CD4-positive, alpha-beta T cell treated with Interleukin-15 for 1 hour (primary cell): ENCODE data around the gene LMF1.
"Not testable (repeated sequence)": the region's sequence is repeated elsewhere in the genome, so short reads cannot be mapped to it uniquely, and the experiment has no call there.

Source experiments
- DNase-seq: peaks from one replicate; pipeline ENCODE4 v3.0.0-alpha.2; 2020

LMF1 gene

DNA sequence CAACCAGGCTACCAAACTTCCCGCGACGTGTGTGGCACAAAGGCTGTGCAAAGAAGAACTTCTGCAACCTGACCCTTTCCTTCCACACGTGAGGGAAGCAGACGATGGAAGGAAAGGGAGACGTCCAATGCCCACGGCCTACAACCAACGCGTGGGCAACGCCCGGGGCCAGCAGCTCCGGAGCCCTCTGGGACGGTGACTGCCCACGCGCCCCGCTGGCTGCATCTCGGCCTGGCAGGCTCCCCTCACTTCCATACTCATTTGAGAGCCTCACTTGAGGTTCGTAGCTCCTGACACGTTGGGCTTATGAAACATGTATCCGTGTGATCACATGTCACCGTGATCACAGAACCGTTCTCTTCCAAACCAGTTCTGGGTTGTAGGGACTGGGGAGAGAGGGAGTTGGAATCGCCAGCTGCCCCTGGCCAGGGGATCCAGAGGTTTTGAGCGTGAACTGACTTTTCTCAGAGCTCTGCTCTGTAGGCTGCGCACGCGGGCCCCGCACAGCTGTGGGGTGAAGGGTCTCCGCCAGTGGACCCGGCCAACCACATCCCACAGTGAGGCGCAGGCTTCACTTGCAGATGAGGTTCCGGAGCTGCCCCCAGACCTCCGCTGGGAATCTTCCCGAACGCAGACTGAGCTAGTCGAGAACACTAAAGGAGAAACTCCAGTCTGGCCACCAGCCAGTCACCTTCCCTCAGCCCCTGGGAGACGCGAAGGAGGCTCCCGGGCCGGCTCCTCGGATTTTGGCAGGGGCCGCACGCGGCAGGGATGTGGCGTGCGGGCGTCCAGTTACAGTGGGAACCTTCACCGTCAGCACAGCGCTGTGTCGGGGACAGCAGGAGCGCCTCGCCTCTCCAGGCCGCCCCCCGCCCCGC lies 1.0 kb downstream of the LMF1 start:
- DNase-seq: no peak

DNA sequence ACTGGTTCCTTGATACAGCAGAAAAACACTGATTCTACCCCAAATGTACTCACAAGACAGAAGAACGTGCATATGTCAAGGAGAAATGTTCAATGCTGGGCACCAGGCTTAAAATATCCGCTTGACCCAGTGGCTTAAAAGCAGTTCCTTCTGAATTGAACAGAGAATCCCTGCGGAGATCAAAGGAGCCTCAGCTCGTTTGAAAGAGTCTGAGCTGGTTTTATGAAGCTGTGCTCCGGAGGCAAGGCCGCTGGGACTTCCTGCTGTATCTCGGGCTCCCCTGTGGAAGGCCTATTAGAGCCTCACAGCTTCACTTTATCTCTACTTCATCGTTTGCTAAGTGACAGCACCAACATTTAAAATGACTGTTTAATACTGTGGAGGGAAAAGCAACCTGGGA lies 2.2 kb downstream of the LMF1 start:
- no peak for DNase-seq

DNA sequence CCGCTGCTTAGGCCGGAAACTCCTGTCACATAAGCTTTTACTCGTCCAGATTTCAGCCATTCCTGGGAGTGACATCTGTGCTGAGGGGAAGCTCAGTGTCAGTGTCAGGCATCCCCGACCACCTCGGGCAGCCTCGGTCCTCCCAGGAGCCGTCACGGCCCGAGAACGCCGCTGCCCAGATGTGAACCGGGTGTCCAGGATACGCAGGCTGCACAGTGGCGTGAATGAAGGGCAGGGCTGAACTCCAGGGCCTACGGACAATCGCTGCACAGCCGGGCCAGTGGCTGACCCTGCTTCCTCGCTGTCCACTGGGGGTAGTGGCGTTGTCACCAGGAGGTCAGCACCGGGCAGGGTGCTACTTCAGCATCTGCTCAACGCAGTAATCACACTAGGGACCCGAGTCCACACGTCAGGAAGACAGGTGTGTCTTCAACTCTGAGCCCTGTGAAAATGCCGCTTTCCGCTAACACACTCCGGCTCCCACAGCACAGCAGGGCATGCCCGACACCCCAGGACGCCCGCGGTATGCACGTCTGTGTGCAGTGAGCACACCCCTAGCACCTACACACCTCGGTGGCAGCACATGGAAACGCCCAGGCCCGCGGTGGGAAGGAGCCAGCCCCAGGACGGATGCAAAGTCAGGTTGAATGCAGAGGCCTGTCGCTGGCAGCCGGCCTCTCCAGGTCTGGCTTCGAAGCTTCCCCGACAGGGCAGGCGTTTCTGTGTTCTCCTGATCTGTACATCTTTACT lies 3.1 kb downstream of the LMF1 start:
- no peak for DNase-seq

DNA sequence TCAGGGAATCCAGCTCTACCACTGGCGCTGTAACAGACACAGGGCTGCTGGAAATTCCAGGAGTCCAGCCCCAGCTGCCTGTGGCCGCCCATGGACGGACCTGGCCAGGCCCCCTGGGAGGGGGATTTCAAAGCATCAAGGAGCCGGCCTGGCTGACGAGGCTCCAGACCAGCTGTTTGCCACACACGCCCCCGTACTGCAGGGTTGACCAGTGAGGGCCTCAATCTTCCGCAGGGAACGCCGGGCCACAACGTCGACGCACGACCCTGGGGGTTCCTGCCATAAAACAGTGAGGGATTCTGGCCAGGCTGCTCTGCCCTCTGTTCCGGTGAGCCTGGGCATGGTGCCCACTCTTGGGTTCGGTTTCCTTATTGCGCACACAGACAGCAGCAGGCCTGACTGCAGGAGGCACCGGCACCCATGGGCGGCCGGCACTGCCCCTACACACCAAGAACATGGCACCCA lies 3.7 kb downstream of the LMF1 start:
- DNase-seq: no peak

DNA sequence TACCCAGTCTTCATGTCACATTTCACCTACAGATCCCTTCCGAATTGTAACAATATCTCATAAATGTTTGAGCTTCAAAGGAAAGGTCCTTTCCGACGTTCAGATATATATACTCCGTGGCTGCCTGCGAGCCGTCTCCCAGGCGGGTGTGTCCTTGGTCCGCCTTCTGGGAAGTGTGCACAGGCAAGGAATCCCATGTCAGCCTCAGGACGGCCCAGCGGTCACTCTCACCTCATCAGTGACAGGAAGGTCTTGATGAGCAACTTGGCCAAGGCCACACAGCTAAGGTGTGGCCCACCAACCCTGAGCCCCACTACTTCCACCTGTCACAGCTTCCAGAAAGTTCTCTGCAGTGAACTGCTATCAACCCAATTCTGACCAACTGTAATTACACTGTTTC lies 4.3 kb downstream of the LMF1 start:
- DNase-seq: no peak

DNA sequence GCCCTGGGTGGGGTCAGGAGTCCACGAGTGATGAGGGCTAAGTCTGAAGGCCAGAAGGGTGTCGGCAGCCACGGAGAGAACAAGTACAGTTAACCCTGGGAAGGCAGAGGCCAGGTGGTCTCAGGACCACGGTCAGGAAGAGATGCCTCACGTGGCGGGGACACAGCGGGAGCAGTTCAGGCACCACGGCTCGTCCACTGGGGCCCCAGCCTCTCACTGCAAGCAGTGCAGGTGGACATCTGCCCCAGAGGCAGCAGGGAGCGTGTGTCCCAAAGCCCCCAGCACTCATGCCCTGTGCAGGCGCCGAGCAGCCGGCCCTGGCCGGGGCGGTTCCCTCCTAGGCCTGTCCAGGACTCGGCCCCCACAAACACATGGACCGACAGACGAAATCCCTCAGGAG lies 4.7 kb downstream of the LMF1 start:
- DNase-seq: no peak

DNA sequence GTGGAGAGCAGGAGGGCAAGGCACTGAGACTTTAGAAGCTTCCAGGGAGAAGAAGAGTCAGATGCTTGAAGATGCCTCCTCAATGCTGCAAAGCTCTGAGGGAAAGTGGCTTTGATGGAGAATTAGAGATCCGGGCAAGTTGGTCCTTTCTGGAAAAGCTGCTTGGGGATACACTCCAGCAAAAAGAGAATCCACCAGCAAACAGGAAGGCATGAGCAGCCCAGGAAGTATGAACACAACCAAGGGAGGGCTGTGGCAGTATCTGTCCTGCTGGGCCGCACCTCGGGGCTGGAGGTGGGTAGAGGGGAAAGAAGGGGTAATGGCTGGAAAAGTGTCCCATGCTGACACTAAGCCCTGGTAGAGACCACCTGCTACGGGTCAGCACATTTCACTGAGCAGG lies 5.3 kb downstream of the LMF1 start:
- no peak for DNase-seq

DNA sequence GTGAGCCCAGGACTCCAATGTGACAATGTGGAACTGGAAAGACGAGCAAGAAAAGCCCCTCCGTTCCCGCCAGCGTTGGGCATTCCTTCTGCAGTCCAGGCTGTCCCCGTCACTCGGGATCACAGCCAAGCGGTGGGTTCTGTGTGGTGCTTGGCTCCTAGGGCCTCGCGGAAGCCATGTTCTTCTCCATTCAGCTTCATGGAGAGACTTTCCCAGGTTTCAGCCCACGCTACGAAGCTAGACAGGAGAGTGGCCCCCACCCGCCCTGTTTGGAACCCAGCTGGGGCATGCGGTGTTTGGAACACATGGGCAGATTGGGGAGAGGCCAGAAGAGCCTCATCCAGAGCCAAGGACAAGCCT lies 5.8 kb downstream of the LMF1 start:
- DNase-seq: no peak

DNA sequence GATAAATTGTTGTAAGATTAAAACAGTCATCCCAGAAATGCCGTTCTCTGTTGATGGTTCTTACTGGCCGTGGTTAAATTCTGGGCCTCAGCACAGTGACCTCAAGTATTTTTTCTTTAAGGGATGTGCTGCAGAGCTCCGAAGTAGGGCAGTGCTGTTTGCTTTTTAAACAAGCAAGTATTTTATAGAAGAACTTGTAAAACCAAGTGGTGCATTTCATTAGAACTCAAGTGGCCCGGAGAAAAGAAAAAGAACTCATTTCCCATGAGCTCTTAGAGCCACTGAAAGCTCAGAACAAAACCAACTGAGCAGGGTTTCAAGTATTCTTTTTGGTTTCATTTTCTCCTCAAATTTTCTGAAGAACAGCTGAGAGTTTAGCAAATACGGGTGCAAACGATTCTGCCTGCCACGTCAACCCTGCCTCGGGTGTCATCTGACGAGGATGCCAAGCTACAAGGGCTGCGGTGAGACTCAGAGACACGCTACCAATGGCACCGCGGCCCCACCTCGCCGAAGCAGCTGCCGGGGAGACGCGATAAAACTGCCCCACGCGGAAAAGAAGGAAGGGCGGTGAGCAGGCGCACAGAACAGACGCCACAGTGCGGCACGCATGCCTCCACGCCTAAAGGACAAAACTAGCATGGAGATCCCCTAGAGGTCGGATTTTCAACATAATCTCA lies 6.3 kb downstream of the LMF1 start:
- DNase-seq: peak; percentile 58

DNA sequence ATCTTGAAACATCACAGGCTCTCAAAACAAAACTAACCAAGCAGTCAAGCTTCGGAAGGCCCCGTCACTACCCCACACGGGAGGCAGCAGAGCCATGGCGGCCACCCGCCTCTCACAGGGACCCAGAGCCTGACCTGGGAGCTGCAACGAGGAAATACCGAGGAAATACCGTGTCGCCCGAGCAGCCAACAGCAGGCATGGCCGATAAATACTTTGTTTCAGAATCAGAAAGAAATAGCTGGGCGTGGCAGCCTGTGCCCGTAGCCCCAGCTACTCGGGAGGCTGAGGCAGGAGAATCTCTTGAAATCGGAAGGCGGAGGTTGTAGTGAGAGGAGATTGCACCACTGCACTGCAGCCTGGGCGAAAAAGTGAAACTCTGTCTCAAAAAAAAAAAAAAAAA lies 6.9 kb downstream of the LMF1 start:
- DNase-seq: no peak

DNA sequence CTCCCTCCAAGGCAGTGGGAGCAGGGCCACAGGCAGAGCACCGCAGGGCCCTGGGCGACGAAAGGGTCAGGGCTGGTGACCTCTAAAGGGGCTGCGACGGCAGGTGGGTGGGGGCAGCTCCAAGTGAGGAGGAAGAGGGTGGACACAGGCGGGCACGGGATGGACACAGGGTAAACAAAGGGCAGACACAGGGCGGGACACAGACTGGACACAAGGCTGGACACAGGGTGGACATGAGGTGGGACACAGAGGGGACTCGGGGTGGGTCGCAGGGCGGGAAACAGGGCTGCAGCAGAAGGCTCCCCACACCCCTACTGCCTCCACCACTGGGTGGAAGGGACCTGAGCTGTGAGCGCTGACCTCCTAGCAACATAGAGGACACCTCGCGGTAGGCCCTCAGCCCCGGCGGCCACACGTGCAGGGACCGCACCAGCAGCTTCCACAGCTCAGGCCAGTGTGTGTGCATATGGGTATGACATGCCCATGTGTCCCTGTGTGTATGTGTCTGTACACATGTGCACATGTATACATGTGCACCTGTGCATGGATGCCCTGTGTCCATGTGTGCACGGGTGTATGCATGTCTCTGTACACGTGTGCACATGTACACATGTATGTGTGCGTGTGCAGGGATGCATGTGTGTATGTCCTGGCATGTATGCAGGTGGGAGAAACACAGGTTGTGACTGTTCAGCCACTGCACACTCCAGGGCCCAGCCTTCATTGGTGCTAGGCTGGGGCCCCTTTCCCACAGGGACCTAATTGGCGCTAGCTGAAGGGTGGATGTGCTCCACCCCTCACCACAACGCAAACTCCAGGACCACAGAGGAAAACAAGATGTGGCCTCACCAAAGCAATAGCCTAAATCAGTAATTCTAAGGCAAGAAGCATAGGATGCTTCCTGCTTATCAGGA lies 7.6 kb downstream of the LMF1 start:
- no peak for DNase-seq

DNA sequence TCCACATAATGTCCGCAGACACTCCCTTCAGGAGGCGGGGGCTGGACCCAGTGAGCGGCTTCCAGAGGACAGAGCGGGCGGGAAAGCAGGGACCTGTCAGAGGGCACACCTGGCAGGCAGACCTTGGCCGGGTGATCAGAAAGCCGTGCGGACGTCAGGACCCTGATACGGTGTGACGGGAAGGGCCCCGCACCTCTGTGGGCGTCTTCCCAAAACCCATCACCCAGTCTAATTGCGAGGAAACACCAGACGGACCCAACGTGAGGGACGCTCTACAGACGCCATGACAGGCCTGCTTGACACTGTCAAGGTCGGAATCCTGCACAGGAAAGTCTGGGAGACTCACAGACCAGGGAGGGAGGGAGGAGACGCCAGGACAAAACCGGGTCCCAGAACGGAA lies 8.4 kb downstream of the LMF1 start:
- DNase-seq: no peak

DNA sequence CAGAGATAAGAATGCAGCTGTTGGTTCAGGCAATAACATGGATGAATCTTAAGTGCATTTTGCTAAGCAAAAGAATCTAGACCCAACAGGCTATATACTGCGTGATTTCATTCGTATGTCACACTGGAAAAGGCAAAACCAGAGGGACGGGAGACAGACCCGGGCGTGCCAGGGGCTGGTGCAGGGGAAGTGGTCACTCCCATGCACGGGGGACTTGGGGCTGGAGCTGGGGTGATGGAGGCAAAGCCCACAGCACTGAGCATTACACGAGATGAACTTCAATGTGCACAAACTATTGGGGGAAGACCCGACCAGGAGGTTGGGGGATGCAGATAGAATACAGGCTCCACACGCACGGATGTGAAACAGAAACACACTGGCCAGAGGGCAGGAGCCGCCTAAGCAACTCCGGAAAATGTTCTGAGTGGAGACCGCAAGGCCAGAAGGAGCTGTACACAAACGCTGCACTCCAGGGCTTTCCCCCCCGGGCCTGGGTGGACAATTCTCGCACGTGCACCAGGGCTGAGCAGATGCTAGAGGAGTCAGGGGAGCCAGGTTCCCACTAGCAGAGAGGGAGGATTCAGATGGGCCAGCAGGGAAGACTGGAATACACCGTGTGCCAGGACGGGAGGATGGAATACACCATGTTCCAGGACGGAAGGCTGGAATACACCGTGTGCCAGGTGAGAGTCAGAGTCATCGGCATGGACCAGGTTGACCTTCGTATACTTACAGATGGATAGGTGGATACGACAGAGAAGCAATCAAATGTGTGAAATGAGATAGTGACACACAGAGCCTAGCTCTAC lies 11.3 kb downstream of the LMF1 start:
- no peak for DNase-seq

DNA sequence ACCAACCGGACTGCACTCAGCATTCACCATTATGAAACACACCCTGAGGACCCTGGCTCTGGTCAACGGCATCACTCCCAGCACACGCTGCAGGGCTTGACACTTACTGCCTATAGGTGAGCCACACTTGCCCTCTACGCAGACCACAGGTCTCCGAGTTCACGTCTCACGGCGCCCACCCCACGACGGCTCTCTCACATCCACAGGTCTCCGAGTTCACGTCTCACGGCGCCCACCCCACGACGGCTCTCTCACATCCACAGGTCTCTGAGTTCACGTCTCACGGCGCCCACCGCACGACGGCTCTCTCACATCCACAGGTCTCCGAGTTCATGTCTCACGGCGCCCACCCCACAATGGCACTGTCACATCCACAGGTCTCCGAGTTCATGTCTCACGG lies 15.0 kb downstream of the LMF1 start:
- DNase-seq: not testable (repeated sequence)

DNA sequence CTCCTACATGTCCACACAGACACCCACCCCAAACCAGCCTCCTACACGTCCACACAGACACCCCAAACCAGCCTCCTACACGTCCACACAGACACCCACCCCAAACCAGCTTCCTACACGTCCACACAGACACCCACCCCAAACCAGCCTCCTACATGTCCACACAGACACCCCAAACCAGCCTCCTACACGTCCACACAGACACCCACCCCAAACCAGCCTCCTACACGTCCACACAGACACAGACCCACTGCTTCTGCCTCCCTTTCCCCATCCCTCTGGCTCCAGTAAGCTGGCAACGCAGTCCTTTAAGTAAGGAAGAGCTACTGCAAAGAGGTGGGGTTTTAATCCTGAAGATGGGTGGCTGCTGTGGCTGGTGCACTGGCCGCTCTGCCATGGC lies 17.0 kb downstream of the LMF1 start:
- not testable (repeated sequence) for DNase-seq

DNA sequence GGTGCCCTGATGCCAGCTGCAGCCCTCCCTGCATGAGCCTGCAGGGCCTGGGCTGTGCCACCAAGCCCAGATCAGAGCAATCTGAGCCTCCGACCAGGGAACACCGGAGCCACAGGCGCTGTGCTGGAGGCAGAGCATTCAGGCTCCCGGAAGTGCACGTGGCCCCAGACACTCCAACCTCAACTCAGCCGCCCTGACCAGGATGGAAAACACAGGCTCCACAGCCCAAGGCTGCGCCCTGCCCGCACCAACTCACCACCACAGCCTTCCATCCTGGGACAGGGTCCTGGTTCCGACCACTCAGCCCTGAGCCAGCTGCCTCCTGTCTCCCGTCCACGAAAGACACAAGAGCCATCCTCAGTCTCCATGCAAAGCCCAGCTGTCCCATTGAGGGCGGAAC lies 18.5 kb downstream of the LMF1 start:
- DNase-seq: no peak

DNA sequence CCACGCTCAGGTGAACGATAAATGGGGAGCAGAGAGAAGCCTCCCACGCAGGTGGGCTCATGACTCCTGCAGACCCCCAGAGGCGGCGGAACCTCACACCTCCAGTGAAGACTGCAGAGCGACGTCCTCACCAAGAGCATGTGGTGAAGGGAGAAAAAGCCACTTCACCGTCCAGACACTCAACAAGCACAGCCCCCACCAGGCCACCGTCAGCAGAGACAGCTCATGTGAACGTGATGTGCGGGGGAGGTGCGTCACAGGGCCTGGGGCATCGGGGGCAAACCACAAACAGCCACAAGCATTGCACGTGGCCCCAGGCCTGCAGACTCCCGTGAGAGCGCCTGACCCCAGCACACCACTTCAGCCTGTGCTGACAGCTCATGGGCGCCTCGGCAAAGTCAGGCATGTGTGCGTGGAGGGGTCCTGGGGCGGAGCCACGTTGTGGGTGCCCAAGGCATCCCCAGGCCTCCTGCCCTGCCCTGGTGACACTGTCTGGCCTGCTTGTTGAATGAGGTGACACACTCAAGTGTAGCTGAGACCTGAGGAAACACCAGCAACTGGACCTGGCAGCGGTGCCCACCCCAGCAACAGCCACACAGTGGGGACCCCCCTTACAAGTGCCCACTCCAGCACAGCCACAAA lies 19.0 kb downstream of the LMF1 start:
- DNase-seq: no peak

DNA sequence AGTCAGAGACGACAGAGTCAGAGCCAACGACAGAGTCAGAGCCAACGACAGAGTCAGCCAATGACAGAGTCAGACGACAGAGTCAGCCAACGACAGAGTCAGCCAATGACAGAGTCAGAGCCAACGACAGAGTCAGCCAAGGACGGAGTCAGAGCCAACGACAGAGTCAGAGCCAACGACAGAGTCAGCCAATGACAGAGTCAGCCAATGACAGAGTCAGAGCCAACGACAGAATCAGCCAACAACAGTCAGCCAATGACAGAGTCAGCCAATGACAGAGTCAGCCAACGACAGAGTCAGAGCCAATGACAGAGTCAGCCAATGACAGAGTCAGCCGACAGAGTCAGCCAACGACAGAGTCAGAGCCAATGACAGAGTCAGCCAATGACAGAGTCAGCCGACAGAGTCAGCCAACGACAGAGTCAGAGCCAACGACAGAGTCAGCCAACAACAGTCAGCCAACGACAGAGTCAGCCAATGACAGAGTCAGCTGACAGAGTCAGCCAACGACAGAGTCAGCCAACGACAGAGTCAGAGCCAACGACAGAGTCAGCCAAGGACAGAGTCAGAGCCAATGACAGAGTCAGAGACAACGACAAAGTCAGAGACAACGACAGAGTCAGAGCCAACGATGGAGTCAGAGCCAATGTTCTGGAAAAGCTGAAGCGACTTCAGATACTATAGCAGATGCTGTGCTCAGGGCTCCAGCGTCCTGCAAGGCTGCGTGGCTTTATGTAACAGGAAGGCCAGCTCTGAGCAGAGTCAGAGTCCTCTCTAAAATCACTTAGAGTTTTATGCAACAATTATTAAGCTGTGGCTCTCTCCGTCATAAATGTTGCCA lies 19.8 kb downstream of the LMF1 start:
- DNase-seq: not testable (repeated sequence)

DNA sequence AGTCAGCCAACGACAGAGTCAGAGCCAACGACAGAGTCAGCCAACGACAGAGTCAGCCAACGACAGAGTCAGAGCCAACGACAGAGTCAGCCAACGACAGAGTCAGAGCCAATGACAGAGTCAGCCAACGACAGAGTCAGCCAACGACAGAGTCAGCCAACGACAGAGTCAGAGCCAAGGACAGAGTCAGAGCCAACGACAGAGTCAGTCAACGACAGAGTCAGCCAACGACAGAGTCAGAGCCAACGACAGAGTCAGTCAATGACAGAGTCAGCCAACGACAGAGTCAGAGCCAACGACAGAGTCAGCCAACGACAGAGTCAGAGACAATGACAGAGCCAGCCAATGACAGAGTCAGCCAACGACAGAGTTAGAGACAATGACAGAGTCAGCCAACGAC lies 22.0 kb downstream of the LMF1 start:
- not testable (repeated sequence) for DNase-seq

DNA sequence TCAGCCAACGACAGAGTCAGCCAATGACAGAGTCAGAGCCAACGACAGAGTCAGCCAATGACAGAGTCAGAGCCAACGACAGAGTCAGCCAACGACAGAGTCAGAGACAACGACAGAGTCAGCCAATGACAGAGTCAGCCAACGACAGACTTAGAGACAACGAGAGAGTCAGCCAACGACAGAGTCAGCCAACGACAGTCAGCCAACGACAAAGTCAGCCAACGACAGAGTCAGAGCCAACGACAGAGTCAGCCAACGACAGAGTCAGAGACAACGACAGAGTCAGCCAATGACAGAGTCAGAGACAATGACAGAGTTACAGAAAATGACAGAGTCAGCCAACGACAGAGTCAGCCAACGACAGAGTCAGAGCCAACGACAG lies 22.9 kb downstream of the LMF1 start:
- not testable (repeated sequence) for DNase-seq
